Renal cortical epithelial cell (primary cell): ENCODE measurements around the gene JOSD2. TPM values are rescaled to one million over a fixed set of nuclear protein-coding genes. Genes with fewer than 3 reads are reported as not detected.

Experiments used
- DNase-seq: peaks from one replicate; pipeline ENCODE4 v3.0.0-alpha.2; 2011; ENCODE audit warnings: low read depth
- total RNA-seq: library from RNA; depleted of rRNA; stranded (reverse); fragments of >200 nt; gene quantifications from 2 replicates; pipeline ENCODE4 v1.2.3, GENCODE V29; 2014

The JOSD2 gene
- total RNA-seq, 1 donor from 2014 or later = 19.8 TPM

- DNase-seq = no peak
Observed at GRCh38 chr19:50496189-50497021, 14.6 kb downstream of the JOSD2 start.

DNA sequence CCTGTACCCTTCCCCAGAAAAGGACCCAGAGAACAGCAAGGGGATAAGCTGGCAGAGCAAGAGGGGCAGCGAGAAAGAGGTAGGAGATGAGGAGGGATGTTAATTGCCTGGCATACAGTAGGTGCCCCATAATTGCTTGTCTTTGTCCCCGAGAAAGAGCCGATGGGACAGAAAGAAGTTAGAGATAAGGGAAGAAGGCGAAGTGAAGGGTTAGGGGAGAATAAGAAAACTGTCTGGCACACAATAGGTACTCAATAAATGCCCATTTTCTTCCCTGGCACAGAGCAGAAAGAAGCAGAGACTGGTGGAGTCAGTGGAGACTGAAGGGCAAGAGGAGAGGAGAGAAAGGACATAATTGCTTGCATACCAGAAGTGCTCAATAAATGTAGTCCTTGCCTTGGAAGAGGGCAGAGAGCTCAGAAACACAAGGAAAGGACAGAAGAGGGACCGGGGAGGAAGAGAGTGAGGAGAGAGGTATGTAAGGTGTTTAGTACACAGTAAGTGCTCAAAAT, 15.9 kb downstream of the JOSD2 start:
- no peak for DNase-seq

- DNase-seq = no peak
Observed at GRCh38 chr19:50494186-50495019, 16.6 kb downstream of the JOSD2 start.

DNA sequence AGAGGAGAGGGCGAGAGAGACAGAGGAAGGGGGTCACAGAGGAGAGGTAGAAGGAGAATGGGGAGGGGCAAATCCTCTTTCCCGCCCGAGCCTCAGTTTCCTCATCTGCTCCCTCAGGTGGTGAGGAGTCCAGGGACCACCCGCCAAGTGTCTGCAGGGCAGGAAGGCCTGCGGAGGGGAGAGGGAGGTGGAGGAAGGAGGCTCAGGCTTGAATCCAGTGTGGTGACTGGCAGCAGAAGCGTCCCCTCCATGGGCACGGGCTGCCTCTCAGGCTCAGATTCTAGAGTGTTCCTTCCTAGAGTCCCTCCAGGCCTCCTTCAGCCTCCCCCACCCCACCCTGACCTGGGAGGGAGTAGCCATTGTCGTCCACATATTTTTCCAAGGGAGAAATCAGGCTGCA, 17.8 kb downstream of the JOSD2 start:
- no peak for DNase-seq

DNA sequence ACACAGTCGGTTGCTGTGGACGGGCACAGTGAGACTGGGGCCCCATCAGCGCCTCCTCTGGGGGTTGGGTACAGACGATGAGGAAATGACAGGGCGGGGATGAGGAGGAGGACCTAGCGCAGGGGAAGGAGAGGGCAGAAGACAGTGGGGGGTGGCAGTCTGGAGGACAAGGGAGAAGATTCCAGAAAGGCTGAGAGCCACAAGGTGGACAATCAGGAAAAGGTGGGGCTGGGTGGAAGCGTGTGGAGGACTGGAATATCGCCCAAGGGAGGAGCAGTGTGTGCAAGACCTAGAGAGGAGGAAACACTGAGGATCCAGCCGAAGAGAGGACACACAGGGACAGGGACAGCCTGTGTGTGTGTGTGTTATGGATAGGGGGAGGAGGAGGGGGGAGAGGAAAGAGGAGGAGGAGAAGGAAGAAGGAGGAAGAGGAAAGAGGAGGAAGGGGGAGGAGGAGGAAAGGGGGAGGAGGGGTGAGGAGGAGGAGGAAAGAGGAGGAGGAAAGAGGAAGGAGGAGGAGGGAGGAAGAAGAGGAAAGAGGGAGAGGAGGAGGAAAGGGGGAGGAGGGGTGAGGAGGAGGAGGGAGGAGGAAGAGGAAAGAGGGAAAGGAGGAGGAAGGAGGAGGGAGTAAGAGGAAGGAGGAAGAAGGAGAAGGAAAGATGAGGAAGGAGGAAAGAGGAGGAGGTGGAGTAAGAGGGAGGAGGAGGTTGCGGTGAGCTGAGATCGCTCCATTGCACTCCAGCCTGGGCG, 18.5 kb downstream of the JOSD2 start:
- DNase-seq = no peak

GRCh38 chr19:50490991-50491472, 20.0 kb downstream of the JOSD2 start:
- DNase-seq = no peak

DNA sequence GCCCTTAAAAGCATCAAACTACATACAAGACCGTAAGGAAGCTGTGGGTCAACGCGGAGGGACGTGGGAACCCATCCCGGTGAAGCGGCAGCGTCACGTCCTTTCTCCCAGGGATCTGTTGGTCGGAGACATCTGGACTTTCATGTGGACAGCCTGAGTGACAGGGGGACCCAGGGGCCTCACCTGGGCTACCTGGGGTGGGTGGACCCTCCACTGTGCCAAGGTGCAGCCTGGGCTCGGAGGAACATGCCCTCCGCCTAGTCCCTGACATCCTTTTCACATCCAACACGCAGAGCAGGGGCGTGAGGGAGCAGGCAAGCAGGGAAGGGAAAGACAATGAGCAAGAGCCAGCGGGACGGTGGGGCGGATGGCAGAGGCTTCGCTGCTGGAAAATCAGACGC, 20.6 kb downstream of the JOSD2 start:
- no peak for DNase-seq

DNA sequence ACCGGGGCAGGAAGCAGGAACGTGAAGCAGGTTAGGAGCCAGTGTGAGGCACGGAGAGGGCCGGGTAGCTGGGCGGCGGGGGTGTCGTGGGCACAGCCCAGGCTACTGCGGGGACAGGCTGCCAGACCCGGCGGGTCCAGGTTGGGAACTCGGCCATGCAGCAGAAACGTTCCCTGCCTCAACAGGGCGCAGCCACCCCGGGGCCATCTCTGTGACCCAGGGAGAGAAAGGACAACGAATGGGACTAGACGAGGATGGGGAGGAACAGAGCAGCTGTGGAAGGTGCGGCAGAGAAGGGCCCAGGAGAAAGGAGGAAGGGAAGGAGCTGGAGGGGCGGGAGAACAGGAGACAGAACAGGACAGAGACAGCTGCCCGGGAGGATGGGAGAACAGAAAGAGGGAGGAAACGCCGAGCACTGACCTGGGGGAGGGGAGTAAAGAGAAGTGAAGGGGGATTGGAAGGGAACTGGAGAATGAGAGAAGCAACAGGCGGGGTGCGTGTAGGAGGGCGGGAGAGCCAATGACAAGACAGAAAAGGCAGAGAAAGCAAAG, 21.5 kb downstream of the JOSD2 start:
- DNase-seq = no peak

DNA sequence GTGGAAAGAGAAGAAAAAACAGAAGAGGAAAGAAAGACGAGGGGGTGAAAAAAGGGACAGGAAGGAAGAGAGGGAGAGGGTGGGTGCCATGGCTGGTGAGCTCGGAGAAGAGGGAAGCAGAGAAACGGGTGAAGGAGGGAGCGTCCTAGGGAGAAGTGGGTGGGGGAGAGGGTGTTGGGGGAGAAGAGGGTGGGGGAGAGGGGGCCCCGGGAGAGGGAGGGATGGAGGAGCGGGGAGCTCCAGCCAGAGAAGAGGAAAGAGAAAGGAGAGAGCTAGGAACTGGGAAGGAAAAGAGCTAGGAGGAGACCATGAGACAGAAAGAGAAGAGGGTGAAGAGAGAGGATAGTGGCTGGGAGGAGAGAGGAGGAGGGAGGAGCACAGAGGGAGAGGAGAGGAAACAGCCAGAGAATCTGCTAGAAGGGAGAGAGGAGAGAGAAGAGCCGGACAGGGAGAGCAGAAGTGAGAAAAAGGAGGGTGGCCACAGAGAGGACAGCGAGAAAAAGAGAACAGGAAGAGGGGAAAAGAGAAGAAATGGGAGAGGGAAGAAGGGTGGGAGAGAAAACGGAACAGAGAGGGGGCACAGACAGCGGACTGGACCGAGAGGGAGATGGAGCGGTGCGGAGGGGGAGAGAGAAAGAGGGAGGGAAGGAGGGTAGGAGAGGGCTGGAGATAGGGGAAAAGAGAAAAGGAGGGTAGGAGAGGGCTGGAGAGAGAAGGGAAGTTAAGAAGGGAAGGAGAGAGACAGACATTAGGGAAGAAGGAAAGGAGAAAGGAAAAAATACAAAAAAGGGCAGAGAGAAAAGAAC, 22.4 kb downstream of the JOSD2 start:
- DNase-seq = no peak

GRCh38 chr19:50486823-50487515, 24.0 kb downstream of the JOSD2 start:
- DNase-seq = no peak

DNA sequence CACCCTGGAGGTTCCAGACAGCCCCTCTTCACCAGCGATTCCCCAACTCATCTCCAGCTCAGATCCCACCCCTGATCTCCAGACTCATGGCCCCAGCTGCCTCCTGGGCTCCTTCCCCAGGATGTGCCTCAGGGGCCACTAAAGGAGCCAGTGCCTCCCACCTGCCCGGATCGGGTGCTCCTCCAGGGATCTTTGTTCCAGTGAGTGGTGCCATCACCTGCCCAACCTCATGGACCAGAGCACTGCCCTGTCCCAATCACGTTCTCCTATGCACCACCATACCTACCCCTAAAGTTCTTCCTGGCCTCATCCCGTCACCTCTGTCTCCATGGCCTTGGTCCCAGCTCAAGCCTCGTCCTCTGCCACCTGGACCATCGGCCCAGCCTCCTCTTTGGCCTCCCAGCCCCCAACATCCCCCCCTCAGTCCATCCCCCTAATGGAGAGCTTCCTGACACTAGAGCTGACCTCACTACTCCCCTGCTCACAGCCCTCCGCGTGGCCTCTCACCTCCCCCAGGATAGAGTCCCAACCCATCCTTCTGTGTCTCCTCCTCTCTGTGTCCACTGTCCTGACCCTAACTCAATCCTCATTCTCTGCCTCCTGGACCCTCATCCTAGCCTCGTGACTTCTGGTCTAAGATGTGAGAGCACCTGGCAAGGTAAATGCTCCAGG, 25.6 kb downstream of the JOSD2 start:
- DNase-seq = no peak

DNA sequence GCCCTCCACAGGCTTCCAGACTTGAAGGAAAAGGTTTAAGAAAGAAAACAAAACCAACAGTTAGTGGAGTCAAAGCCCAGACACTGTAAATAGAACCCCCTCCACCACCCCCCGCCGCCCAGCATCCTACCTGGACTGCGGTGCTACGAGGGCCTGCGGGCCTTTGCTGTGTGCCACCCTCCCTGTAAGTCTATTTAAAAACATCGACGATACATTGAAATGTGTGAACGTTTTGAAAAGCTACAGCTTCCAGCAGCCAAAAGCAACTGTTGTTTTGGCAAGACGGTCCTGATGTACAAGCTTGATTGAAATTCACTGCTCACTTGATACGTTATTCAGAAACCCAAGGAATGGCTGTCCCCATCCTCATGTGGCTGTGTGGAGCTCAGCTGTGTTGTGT, 28.1 kb downstream of the JOSD2 start:
- no peak for DNase-seq

DNA sequence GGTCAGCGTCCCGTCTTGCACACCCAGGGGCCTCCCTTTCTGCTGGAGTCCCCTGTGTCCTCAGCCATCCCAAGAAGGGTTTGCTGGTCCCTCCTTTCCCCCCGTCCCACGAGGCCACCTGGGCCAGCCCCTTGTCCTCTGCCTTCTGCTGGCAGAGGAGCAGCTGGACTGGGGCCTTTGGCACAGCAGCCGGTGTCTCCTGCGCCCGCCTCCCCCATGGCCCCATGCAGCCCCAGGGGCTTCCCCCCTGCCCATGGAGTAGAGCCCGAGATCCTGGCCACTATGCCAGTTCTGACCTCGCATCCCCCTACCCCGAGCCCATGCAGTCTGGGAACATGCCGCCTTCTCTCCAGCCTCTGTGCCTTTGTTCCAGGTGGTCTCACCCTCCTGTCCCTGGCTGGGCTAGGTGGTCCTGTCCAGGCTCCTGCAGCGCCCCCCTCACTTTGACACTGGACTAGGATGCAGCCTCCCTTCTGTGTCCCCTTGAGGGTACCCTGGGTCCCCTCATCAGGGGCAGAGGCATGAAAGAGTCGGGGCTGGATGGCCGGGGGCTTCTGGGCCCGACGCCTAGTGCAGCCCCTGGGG, 28.6 kb downstream of the JOSD2 start:
- DNase-seq = no peak

DNA sequence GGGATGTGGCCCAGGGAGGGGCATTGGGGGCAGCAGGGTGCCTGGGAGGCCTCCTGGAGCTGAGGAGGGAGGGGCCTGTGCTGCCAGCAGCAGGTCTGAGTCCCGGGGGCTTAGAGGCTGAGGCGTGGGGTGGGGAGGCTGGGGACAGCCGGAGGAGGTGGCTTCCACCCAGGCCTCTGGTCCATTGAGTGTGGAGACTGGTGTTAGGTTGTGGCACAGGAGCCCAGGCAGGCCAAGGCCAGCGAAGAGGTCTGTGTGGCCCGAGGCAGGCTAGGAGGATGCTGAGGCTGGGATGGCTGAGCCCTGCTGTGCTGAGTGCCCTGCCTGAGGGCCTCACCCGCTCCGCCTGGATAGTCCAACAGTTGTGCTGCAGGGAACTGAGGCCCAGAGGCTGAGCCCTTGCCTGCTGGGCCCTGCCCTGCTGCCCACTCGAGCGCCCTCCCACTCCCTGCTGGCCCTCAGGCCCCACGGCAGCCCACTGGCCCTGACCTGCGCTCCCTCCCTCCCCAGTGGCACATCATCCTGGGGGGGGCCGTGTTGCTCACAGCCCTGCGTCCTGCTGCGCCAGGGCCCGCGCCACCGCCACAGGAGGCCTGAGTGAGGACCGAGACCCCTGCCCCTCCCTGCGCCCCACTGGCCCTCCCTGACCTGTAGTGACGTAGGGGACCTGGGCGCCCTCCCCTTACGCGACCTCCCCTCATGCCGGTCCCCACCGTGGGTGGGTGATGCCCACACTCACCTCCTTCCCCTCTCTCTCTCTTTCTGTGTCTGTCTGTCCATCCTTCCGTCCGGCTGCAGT, 29.4 kb downstream of the JOSD2 start:
- DNase-seq = no peak

DNA sequence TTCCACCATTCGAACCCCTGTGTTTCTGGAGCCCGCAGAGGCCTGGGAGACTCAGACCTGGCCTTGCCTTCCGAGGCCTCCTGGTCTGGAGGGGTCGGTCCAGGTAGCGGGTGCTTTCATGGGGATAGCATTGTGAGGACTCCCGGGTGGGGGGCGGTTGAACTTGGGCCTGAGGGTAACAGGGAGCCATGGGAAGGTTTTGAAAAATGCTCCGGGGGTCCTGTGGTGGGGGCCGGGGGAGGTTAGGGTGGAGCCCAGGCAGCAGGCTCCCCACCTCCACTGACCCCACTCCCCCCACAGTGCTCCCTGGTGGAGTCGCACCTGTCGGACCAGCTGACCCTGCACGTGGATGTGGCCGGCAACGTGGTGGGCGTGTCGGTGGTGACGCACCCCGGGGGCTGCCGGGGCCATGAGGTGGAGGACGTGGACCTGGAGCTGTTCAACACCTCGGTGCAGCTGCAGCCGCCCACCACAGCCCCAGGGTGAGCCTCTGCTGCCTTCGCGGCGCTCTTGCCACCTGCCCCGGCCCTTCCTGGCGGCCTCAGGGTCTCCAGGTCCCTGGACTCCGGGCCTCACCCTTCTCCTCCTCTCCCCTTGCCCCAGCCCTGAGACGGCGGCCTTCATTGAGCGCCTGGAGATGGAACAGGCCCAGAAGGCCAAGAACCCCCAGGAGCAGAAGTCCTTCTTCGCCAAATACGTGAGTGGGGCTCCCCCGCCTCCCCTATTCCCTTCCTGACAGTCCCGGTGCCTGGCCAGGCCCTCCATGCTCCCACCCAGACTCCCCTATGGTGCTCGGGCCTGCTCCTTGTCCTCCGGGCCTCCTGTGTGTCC, 30.5 kb downstream of the JOSD2 start:
- no peak for DNase-seq

- no peak for DNase-seq
Observed at GRCh38 chr19:50479761-50480251, 31.2 kb downstream of the JOSD2 start.
